GM12878 (cell line): Measurements from ENCODE around the gene CD3G. TPM values are rescaled to one million over a fixed set of nuclear protein-coding genes. Genes with fewer than 3 reads are reported as not detected.

Experiments
- ATAC-seq: fragments of 200-7000 bp; cut with Tn5 transposase; 3 replicates; pipeline ENCODE4 v1.9.1; 2020; ENCODE audit warnings: mild to moderate bottlenecking, moderate library complexity
- BruUV-seq: library from RNA; stranded (reverse); fragments of 400-500 nt; replicated peaks from 2 replicates; lab custom pipeline; 2021; lab: Mats Ljungman, UMichigan
- CTCF ChIA-PET: fragments of 300-600 bp; sonication (Branson Sonifier 250); formaldehyde crosslinking; extraction: SDS; loops from one replicate; lab custom pipeline; 2021; ENCODE audit warnings: inconsistent platforms; lab: Yijun Ruan, JAX
- POLR2A ChIA-PET: fragments of 350-600 bp; formaldehyde crosslinking; extraction: SDS; loops from one replicate; lab custom pipeline; 2021; ENCODE audit warnings: inconsistent platforms; lab: Charles Lee
- RAD21 ChIA-PET: fragments of 300-600 bp; sonication (Branson Sonifier 250); formaldehyde crosslinking; loops from one replicate; lab custom pipeline; 2023; ENCODE audit warnings: antibody characterized with exemption; ENCODE audit not compliant: unreplicated experiment; lab: Charles Lee
- SMC1A ChIA-PET: fragments of 300-600 bp; sonication (Branson Sonifier 250); formaldehyde crosslinking; loops from one replicate; lab custom pipeline; 2023; ENCODE audit not compliant: unreplicated experiment, uncharacterized antibody; lab: Charles Lee
- DNase-seq: peaks from one replicate; pipeline ENCODE4 v3.0.0-alpha.2; 2011; ENCODE audit warnings: low read depth, low spot score
- FAIRE-seq: peaks from 3 replicates; lab custom pipeline; 2011; peaks lifted over from hg19 to GRCh38; lab: Jason Lieb, UNC
- H2AFZ ChIP-seq: 2 replicates; pipeline ENCODE4 v1.6.0; 2011; ENCODE audit warnings: low read depth, low read length, control low read depth; ENCODE audit not compliant: control insufficient read depth
- H3K27ac ChIP-seq: 2 replicates; pipeline ENCODE4 v1.5.1; 2011; ENCODE audit warnings: control low read depth; ENCODE audit not compliant: control insufficient read depth, insufficient read depth
- H3K27me3 ChIP-seq, 2 experiments: replicated peaks in 1 of 2; 2 replicates each; pipeline versions ENCODE4 v1.6.0 to v1.6.1; 2011; ENCODE audit warnings: low read length in 1 of 2; ENCODE audit not compliant: control insufficient read depth in 2 of 2, insufficient read depth in 2 of 2
- H3K36me3 ChIP-seq, 2 experiments: 2 replicates each; pipeline ENCODE4 v1.5.1; 2011; ENCODE audit warnings: low read length in 1 of 2; ENCODE audit not compliant: control insufficient read depth in 2 of 2, insufficient read depth in 2 of 2
- H3K4me1 ChIP-seq: 2 replicates; pipeline ENCODE4 v1.6.1; 2011; ENCODE audit warnings: mild to moderate bottlenecking, low read length, moderate library complexity, mixed read lengths; ENCODE audit not compliant: control insufficient read depth, insufficient read depth
- H3K4me2 ChIP-seq: 2 replicates; pipeline ENCODE4 v1.6.0; 2011; ENCODE audit warnings: control low read depth; ENCODE audit not compliant: control insufficient read depth, insufficient read depth
- H3K4me3 ChIP-seq: fragments of 200-600 bp; sonication (generic); 2 replicates; pipeline ENCODE4 v1.5.1; 2016
- H3K79me2 ChIP-seq: 2 replicates; pipeline ENCODE4 v1.6.0; 2011; ENCODE audit warnings: low read length; ENCODE audit not compliant: control insufficient read depth, insufficient read depth
- H3K9ac ChIP-seq: 2 replicates; pipeline ENCODE4 v1.8.0; 2011; ENCODE audit warnings: low read length, control low read depth, mixed read lengths; ENCODE audit not compliant: control insufficient read depth, insufficient read depth
- H3K9me3 ChIP-seq: replicated peaks from 3 replicates; pipeline ENCODE4 v1.5.1; 2011; ENCODE audit warnings: mild to moderate bottlenecking, low read length; ENCODE audit not compliant: control insufficient read depth, insufficient read depth
- H4K20me1 ChIP-seq: 2 replicates; pipeline ENCODE4 v1.6.0; 2011; ENCODE audit not compliant: control insufficient read depth, insufficient read depth
- EED ChIP-seq: sonication (generic); IDR thresholded peaks from 2 replicates; pipeline ENCODE4 v1.6.1; 2016; ENCODE audit warnings: antibody characterized with exemption, low read depth
- LARP7 ChIP-seq: fragments of 450-650 bp; IDR thresholded peaks from 2 replicates; pipeline ENCODE4 v1.6.1; 2017; ENCODE audit warnings: mild to moderate bottlenecking
- SPI1 ChIP-seq: IDR thresholded peaks from 2 replicates; pipeline ENCODE4 v1.6.1; 2011; ENCODE audit warnings: low read depth, mild to moderate bottlenecking, low read length, moderate library complexity, borderline replicate concordance; ENCODE audit not compliant: insufficient read depth
- SREBF2 ChIP-seq: IDR thresholded peaks from 2 replicates; pipeline ENCODE4 v1.6.1; 2012; ENCODE audit warnings: mild to moderate bottlenecking, low read length
- TCF7 ChIP-seq: IDR thresholded peaks from 2 replicates; pipeline ENCODE4 v1.6.1; 2014; ENCODE audit warnings: antibody characterized with exemption, borderline replicate concordance
- WGBS: methylation state at CpG from one replicate; pipeline ENCODE4 v1.1.6; 2016; ENCODE audit warnings: low lambda C conversion rate; ENCODE audit not compliant: insufficient replicate concordance, insufficient coverage; ENCODE audit errors: missing lambda C conversion rate; 5-methylcytosine and 5-hydroxymethylcytosine counted together
- in situ Hi-C: fragments of 300-500 bp; cut with MboI; formaldehyde crosslinking; loops from 9 replicates; pipeline ENCODE4 v1.14.3; 2018; ENCODE audit warnings: mixed read lengths
- intact Hi-C: fragments of 100-400 bp; cut with micrococcal nuclease; formaldehyde crosslinking; loops from one replicate; pipeline ENCODE4 v1.14.2; 2022; ENCODE audit not compliant: unreplicated experiment
- polyA plus RNA-seq, 11 experiments: library from polyadenylated mRNA; depleted of rRNA in 4 of 11; unstranded in 6 of 11; stranded (reverse) in 5 of 11; fragments of >200 nt; fragmentation: Nextera tagmentation in 4 of 11; fragmentation: Illumina TruSeq in 1 of 11; extraction: Ambion mirVana in 4 of 11; extraction: Trizol in 1 of 11; gene quantifications; 1 replicate in 1 of 11; 2 replicates in 10 of 11; pipeline versions ENCODE4 v1.2.1 to v1.2.3, GENCODE V29; 2011 to 2016; ENCODE audit warnings: inconsistent platforms in 2 of 11, missing spikeins in 2 of 11, low read depth in 1 of 11
- total RNA-seq, 4 experiments: library from RNA; depleted of rRNA in 3 of 4; stranded (reverse); fragments of >200 nt in 3 of 4; fragmentation: Illumina TruSeq in 1 of 4; extraction: Trizol in 1 of 4; gene quantifications; 2 replicates each; pipeline versions ENCODE4 v1.2.1 to v1.2.3, GENCODE V29; 2013 to 2021

The CD3G gene
- total and polyA plus RNA-seq, 10 of the 15 experiments (the other 5 are each of a cell fraction or from before 2014, with no cell fraction given) = 0.10 to 0.16 (median 0.13) TPM; not detected in 7

DNA sequence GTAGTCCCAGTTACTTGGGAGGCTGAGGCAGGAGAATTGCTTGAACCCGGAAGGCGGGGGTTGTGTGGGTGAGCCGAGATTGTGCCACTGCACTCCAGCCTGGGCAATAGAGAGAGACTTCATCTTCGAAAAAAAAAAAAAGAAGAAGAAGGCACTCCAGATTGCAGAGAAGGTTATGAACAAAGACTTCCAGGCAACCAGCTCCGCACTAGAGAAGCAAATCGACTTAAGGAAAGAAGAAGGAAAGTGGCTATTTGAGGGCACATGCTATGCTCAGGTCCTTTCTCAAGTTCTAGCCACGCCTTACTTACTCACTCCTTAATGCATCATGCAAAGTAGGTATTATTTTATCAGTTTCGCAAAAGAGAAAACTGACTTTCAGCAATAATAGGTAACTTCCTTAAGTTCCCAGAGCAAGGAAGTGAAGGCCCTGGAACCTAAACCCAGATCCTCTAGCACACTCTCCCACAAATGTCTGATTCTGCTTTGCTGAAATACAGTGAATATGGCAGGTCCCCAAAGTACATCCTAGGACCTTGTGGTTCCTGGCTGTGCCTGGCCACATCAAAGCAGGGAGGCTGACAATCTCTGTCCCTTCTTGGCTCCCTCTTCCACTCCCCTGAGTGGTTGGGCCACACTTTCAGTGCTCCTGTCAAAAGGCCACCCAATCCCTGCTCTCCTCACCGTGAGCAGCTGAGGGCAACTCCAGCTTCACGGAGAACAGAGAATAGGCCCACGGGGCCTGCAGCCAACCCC lies 25.4 kb upstream of the CD3G start:
- Histone ChIP-seq H3K9ac (no peak overlapping the region), H3K4me2 (no peak overlapping the region), H3K36me3 (no peaks in the 10 kb centered on the region), H3K4me1 (peaks cover 31% of the 10 kb centered on the region), H3K27ac (no peak overlapping the region), H2AFZ (no peak overlapping the region), H3K27me3 (no peaks in the 10 kb centered on the region), H3K79me2 (no peaks in the 10 kb centered on the region)
- FAIRE-seq (no peak), DNase-seq (no peak)
- 72% methylated on average over 10 of the region's 11 CpGs for WGBS
- intact Hi-C loops = no loop called here
- ChIA-PET RAD21 (interaction anchor here (0.6 to 1.3 kb wide), 3 partner anchors 15 to 27 kb away, joined by 3 to 4 read pairs (median 3); no protein-coding TSS in a partner anchor), CTCF (interaction anchor here (0.7 kb wide), 1 partner anchor 642 kb away, joined by 3 read pairs; no protein-coding TSS in a partner anchor), SMC1A (interaction anchor here (0.5 to 1.1 kb wide), 3 partner anchors 23 to 459 kb away, joined by 3 to 5 read pairs (median 3); no protein-coding TSS in a partner anchor)
- TF ChIP-seq LARP7 = no peak
- TF ChIP-seq TCF7 = 0 out of 2 replicates have a peak, but pooled peaks have one; percentile 40
- TF ChIP-seq, all 136 proteins: peak for 1
- ATAC-seq = no peak
- BruUV-seq = no TSS peak
- H3K4me3 ChIP-seq = no peak overlapping the region
- POLR2A ChIA-PET = interaction anchor here (0.6 kb wide), 1 partner anchor 91 kb away, joined by 3 read pairs; no protein-coding TSS in a partner anchor
- in situ Hi-C loops = no loop called here
- H3K9me3 ChIP-seq = no peaks in the 10 kb centered on the region
- no peaks in the 10 kb centered on the region for H4K20me1 ChIP-seq

DNA sequence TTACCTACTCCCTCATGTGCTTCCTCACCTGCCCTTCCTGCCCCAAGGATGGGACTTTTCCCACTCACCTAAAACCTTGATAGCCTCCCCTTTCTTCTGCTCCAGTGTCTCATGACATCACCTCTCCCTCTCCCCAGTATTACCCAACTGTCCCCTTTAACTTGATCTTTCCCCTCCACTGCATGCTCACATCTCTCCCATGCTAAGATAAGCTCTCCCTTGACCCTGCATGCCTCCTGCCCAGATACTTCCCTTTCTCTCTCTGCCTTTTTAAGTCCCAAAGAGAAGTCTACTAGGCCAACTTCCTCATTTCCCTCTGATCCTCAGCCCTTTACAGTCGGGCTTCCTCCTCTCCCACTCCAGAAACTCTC lies 24.8 kb upstream of the CD3G start:
- no peak overlapping the region for H3K9ac ChIP-seq
- BruUV-seq = no TSS peak
- H2AFZ ChIP-seq = no peak overlapping the region
- SMC1A ChIA-PET = no interaction called here
- DNase-seq (no peak), ATAC-seq (no peak), FAIRE-seq (no peak)
- 50% methylated on average over 1 of the region's 1 CpG for WGBS
- H3K9me3 ChIP-seq = no peaks in the 10 kb centered on the region
- no peaks in the 10 kb centered on the region for H3K27me3 ChIP-seq
- 0 out of 2 replicates have a peak, but pooled peaks have one; percentile 23 for TF ChIP-seq EED
- peak; percentile 26; the same call in 1 of the 2 replicates for TF ChIP-seq SPI1
- no peak for TF ChIP-seq SREBF2
- H3K4me2 ChIP-seq = no peak overlapping the region
- CTCF ChIA-PET = no interaction called here
- RAD21 ChIA-PET = interaction anchor here (1.2 kb wide), 1 partner anchor 19 kb away, joined by 5 read pairs; no protein-coding TSS in a partner anchor
- intact Hi-C loops = no loop called here
- no peak overlapping the region for H3K4me3 ChIP-seq
- no peaks in the 10 kb centered on the region for H3K79me2 ChIP-seq
- in situ Hi-C loops = no loop called here
- no peaks in the 10 kb centered on the region for H3K36me3 ChIP-seq
- peaks cover 31% of the 10 kb centered on the region for H3K4me1 ChIP-seq
- no peaks in the 10 kb centered on the region for H4K20me1 ChIP-seq
- no peak overlapping the region for H3K27ac ChIP-seq
- POLR2A ChIA-PET = no interaction called here
